NCI-H2196 treated with DMSO at 0.1 percent for 48 hours (cell line): ENCODE measurements around the gene IGF2R.
"Not testable (repeated sequence)": the region's sequence is repeated elsewhere in the genome, so short reads cannot be mapped to it uniquely, and the experiment has no call there.

Experiments used
- DNase-seq: peaks from one replicate; lab custom pipeline; 2025; ENCODE audit not compliant: unreplicated experiment; lab: John Stamatoyannopoulos, UW

IGF2R gene

DNA sequence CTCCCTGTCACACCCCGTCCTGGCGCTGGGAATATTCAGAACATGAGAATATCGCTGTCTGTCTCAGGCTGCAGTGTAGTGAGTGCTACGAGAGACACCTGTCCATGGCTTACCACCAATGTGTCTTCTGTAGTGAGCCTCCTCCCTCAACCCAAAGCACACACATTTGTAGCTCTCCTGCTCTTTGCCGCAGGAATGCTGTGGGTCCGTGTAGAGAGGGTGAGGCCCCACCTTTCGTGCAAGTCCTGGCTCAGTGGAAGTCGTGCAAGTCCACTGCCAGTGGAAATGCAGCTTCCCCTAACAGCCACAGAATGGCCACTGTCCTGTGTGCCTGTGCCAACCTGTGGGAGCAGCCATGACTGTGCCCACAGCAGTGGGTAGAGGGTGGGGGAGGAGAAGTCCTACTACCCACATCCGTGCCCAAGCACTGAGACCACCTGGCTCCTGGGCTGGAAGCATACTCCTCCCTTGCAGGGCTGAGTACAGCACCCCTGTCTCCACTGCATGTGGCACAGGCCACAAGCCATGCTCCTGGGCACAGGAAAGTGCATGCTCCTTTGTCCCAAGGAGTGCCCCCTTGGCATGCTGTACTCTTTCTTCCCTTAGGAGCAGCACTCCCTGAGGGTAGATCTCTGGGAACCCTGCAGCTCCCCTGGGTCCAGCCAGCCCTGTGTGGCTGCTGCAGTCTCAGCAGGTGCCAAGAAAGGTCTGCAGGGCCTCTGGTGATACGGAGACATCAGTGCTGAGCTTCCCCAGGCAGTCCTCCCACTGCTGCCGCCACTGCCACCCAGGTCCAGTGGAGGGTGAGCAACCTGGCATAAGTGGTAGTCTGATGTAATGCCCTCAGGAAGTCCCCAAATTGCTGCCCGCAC lies 28.0 kb downstream of the IGF2R start:
- no peak for DNase-seq

DNA sequence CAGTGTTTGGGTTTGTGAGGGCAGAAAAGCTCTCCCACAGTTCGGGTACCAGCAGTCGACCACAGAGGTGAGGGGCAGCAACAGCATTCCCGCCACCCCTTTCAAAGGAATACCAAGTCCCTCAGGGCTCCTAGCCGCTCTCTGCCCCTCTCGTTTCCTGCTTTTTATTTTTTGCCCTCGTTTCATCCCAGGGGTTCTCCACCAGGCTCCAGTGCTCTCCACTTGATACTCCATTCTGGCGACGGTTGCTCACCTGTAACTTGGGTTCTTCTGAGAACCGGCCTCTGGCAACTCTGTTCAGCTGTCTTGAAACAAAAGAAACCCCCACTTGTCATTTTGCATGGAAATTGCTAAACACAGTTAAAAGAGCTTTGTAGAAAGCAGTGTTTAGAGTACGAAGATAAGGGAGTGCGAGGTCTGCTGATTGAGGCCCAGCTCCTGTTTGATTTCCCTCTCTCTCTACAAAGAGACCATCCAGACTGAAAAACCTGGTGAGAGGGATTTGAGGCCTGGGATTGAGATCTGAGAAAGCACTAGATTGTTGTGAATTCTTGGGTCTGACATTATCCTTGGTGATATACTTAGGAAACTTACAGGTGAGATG lies 28.7 kb downstream of the IGF2R start:
- no peak for DNase-seq

DNA sequence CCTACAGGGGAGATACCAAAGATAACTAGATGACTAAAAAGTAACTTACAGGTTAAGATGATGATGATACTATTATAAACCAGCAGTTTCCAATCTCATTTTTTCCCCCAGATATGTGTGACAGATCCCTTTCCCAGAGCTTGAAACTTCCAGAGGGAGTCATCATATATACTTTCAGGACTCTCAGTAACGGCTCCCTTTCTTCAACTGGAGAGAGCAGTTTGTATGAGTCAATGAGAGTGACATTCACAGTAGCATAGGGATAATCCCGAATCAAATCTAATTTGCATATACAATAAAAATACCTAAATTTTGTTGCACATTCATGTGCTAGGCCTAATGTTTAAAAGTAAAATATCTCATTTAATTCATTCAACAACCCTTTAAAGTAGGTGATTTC lies 29.7 kb downstream of the IGF2R start:
- no peak for DNase-seq

GRCh38 chr6:159999240-159999671 lies 30.4 kb downstream of the IGF2R start:
- no peak for DNase-seq

DNA sequence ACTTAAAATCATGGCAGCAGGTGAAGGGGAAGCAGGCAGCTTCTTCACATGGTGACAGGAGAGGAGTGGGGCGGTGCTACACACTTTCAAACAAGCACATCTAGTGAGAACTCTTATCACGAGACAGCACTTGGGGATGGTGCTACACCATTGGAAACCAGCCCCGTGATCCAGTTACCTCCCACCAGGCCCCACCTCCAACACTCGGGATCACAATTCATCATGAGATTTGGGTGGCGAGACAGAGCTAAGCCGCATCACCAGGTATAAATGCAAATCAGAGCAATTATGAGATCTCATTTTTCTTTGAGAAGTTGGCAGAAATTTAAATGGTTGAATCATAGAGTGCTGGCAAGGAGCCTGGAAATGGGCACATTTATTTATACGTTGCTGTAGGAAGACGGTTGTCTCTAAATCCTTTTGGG lies 31.4 kb downstream of the IGF2R start:
- DNase-seq = no peak

DNA sequence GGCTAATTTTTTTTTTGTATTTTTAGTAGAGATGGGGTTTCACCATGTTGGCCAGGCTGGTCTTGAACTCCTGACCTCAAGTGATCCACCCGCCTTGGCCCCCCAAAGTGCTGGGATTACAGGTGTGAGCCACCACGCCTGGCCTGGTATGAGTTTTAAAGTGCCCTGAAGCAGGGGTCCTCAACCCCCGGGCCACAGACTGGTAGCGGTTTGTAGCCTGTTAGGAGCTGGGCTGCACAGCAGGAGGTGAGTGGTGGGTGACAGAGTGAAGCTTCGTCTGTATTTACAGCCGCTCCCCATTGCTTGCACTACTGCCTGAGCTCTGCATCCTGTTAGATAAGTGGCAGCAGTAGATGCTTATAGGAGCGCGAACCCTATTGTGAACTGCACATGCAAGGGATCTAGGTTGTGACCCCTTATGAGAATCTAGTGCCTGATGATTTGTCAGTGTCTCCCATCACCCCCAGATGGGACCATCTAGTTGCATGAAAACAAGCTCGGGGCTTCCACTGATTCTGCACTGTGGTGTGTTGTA lies 32.1 kb downstream of the IGF2R start:
- not testable (repeated sequence) for DNase-seq

DNA sequence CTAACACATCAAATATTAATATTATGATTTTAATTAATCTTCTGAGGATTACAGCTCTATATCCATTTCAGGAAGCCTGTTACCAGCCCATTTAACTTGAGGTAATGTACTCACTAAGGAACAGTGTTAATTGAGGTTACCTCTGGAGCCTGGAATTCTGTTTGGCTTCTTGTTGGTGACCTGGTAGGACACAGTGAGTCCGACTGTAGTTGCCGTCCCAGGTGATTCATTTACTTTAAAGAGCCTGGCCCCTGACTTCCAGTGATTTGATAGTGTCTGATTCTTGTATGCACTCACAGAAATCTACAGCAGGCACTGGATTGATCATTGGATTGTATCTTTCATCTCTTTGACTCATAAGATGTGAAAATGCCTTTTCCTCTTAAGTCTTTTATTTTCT lies 34.0 kb downstream of the IGF2R start:
- DNase-seq = no peak

GRCh38 chr6:160004018-160004417 lies 35.1 kb downstream of the IGF2R start:
- no peak for DNase-seq

DNA sequence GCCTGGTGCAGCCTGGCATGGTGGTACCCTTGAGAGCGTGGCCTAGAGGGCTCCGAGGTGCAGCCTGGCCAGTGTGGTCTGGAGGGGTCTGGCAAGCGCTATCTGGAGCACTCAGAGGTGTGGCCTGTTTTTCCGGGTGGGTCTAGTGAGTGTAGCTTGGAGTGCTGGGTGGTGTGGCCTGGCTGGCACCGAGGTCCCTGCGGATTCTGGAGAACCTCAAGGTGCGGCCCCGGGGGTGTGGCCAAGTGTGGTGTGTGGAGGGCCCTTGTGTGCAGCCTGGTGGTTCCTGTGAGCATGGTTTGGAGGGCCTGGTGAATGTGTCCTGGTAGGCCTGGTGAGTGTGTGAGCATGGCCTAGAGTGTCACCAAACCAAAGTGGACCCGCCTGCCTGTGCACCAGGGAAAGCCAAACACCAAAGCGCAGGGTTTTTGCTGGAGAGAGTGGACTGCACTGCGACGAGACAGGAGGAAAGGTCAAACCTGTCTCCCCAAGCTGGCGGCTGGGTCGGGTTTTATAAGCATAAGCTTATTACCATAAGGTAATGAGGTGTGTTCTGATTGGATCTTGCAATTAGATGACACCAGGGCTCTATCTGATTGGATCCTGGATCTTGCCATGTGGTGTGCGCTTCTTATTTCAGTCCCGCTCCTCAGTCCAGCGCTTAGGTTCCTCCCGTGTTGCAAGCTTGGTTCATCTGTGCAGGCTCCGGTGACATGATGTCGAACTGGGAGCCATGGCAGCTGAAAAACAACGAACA lies 35.7 kb downstream of the IGF2R start:
- no peak for DNase-seq

DNA sequence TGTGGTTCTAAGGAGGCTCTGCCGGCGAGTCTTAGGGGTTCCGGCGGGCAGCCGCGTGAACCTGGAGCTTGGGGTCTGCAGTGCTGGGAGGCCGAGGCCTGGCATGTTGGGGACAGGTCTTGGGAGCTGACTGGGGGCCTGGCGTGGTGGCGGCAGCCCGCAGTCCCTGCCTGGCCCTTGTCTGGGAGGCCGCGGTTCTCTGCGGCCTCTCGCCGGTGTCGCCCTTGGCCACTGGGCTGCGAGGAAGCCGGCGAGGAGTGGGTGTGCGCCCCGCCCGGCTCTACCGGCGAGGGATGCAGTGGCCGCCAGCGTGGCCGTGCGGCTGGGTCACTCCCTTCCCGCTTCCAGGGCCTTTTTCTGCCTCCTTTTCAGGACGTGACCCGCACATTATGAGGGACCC lies 36.3 kb downstream of the IGF2R start:
- DNase-seq = no peak

DNA sequence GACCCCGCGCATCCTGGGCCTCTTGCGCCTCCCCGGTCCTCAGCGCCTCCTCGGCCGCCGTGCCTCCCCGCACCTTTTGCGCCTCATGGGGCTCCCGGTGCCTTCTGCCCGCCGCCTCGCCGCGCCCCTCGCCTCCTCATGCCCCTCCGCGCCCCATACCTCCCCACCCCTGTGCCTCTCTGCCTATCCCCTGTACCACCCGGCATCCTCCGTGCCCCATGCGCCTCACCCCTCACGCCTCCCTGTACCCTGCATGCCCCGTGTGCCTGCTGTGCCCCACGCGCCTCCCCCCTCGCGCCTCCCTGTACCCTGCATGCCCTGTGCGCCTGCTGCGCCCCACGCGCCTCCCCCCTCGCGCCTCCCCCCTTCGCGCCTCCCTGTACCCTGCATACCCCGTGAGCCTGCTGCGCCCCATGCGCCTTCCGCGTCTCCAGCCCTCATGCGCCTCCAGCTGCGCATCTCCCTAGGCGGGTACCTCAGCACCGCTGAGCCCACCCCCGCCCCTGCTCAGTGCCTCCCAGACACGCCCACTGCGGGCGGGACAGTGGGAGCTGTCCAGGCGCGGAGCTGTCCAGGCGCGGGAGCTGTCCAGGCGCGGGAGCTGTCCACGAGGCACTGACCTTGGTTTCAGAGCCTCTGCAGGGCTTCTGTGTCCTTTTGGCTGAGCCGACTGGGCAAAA lies 37.1 kb downstream of the IGF2R start:
- no peak for DNase-seq

GRCh38 chr6:160007145-160007544 lies 38.3 kb downstream of the IGF2R start:
- no peak for DNase-seq

- DNase-seq = no peak
Measured at GRCh38 chr6:160007611-160008010, 38.7 kb downstream of the IGF2R start.

DNA sequence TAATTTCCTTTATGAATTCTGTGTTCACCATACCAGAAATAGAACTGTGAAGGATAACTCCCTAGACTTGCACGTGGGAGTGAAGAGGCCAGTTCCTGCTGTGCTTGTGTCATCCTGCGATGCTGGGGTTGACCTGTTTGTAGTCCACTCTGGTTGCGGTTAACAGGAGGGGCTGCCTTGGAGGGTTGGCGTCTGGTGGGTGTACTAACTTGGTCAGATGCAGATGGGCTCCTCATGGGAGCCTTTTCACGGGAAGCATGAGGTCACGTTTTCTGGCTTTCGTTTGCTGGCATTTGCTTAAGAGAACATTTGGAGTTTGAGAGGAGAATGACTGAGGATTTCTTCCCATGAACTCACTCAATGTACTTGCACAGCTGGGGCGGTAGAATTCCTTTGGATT lies 41.2 kb downstream of the IGF2R start:
- no peak for DNase-seq

GRCh38 chr6:160013987-160014868 lies 45.3 kb downstream of the IGF2R start:
- no peak for DNase-seq

DNA sequence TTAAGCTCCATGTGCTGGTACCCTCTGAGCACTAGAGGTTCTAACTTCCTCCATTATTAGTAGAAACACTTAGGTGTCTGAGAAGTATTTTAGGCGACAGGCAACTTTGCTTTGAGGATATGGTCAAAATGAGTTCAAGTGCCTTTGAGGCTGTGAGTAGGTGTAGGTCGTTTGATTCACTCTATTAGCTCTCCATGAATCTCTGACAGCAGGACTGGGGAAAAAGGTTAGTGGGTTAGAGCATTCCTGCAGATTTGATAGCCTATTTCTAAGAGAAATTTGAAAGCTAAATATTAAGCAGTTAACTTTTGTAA lies 45.9 kb downstream of the IGF2R start:
- no peak for DNase-seq

DNA sequence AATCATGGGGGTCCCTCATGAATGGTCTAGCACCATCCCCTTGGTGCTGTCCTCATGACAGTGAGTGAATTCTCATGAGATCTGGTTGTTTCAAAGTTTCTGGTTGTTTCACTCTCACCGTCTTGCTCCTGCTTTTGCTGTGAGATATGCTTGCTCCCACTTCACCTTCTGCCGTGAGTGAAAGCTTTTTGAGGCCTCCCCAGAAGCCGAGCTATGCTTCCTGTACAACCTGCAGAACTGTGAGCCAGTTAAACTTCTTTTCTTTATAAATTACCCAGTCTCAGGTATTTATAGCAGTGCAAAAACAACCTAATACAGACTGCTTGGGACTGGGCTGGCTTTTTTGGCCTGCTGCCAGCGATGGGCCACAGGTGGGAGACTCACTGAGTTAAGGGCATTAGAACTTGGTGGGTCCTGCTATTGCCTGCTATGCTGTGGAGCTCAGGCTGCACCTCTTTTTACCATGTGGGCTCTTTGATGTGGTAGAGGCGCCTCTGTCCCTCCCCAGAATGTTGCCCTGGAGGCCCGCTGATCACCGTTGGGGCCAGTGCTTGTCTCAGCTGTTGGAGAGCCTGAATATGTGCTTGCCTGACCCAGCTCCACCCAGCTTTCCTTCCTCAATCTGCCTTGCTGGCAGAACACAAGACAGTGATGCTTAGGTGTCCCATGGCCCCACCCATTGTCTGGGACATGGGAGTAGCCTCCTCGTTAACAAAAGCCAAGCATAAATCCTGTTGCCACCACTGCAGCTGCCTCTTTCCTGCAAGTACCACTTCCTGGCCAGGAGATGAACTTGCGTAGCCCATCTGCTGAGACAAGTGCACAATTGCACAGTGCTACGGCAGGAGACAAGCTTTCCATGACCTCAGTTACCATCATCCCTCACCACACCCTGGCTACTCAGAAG lies 47.1 kb downstream of the IGF2R start:
- no peak for DNase-seq

- DNase-seq = no peak
Measured at GRCh38 chr6:160022101-160022500, 53.2 kb downstream of the IGF2R start.

GRCh38 chr6:160022793-160023192 lies 53.9 kb downstream of the IGF2R start:
- no peak for DNase-seq
